Subcutaneous abdominal adipose tissue (tissue), 5 donors: ENCODE data around the gene TMEM143.
"Not testable (repeated sequence)": the region's sequence is repeated elsewhere in the genome, so short reads cannot be mapped to it uniquely, and the experiment has no call there.

Source experiments
- H3K27ac ChIP-seq: one replicate; pipeline ENCODE4 v1.7.0; 2013; ENCODE audit warnings: low read depth, mild to moderate bottlenecking, inconsistent platforms, low read length, moderate library complexity
- H3K27me3 ChIP-seq, 5 donors: one replicate each; pipeline ENCODE4 v1.7.0; 2013; ENCODE audit warnings: low read length in 5 of 5, inconsistent platforms in 1 of 5; ENCODE audit not compliant: control insufficient read depth in 5 of 5, insufficient read depth in 4 of 5
- H3K36me3 ChIP-seq, 5 donors: one replicate each; pipeline ENCODE4 v1.7.0; 2013; ENCODE audit warnings: low read length in 5 of 5; ENCODE audit not compliant: control insufficient read depth in 5 of 5, insufficient read depth in 5 of 5
- H3K4me1 ChIP-seq, 5 donors: one replicate each; pipeline ENCODE4 v1.7.0; 2013; ENCODE audit warnings: low read length in 5 of 5, mild to moderate bottlenecking in 3 of 5, moderate library complexity in 1 of 5; ENCODE audit not compliant: control insufficient read depth in 5 of 5, insufficient read depth in 5 of 5
- H3K4me3 ChIP-seq, 5 donors: one replicate each; pipeline ENCODE4 v1.7.0; 2013; ENCODE audit warnings: low read length in 5 of 5, low read depth in 1 of 5
- H3K9ac ChIP-seq, 5 donors: one replicate each; pipeline ENCODE4 v1.7.0; 2013; ENCODE audit warnings: low read length in 5 of 5, mild to moderate bottlenecking in 4 of 5, moderate library complexity in 3 of 5
- H3K9me3 ChIP-seq, 5 donors: one replicate each; pipeline ENCODE4 v1.7.0; 2013; ENCODE audit warnings: low read length in 5 of 5; ENCODE audit not compliant: control insufficient read depth in 5 of 5
- donor health status: healthy.
- donor health status: healthy.
- donor health status: healthy.
- donor health status: healthy.
- donor health status: healthy.

Gene TMEM143

GRCh38 chr19:48318286-48318987 is 45.3 kb downstream of the TMEM143 start:
- Histone ChIP-seq H3K27ac (no peak overlapping the region), H3K36me3 (no peaks in the 10 kb centered on the region), H3K4me3 (no peak overlapping the region), H3K27me3 (no peaks in the 10 kb centered on the region), H3K4me1 (peaks cover 0 to 30% (median 28%) of the 10 kb centered on the region in 5 donors), H3K9me3 (no peaks in the 10 kb centered on the region), H3K9ac (no peak overlapping the region)

- not testable (repeated sequence) for H3K4me3 ChIP-seq, H3K27me3 ChIP-seq, H3K9ac ChIP-seq, H3K36me3 ChIP-seq, H3K27ac ChIP-seq, H3K9me3 ChIP-seq
- peaks cover 0 to 26% (median 24%) of the 10 kb centered on the region in 5 donors for H3K4me1 ChIP-seq
These were observed 46.1 kb downstream of the TMEM143 start for GRCh38 chr19:48317708-48317960.

- Histone ChIP-seq H3K4me3 (no peak overlapping the region), H3K27ac (no peak overlapping the region)
These were observed 48.0 kb downstream of the TMEM143 start for GRCh38 chr19:48315712-48316111.

GRCh38 chr19:48311384-48311783 is 52.4 kb downstream of the TMEM143 start:
- no peak overlapping the region for H3K9ac ChIP-seq
- no peaks in the 10 kb centered on the region for H3K36me3 ChIP-seq
- peaks cover 0 to 3% (median 0%) of the 10 kb centered on the region in 5 donors for H3K27me3 ChIP-seq
- peaks cover 0 to 21% (median 7%) of the 10 kb centered on the region in 5 donors for H3K4me1 ChIP-seq
- no peak overlapping the region for H3K4me3 ChIP-seq
- H3K9me3 ChIP-seq, result no peaks in the 10 kb centered on the region
- no peak overlapping the region for H3K27ac ChIP-seq

More at GRCh38 chr19:48315712-48316111, 48.0 kb downstream of the TMEM143 start:
- Histone ChIP-seq H3K27me3 (no peaks in the 10 kb centered on the region), H3K9me3 (no peaks in the 10 kb centered on the region), H3K36me3 (no peaks in the 10 kb centered on the region), H3K9ac (no peak overlapping the region), H3K4me1 (peaks cover 0 to 9% (median 7%) of the 10 kb centered on the region in 5 donors)

GRCh38 chr19:48310227-48310626 is 53.5 kb downstream of the TMEM143 start:
- Histone ChIP-seq H3K4me1 (peaks cover 0 to 21% (median 7%) of the 10 kb centered on the region in 5 donors), H3K27me3 (peaks cover 0 to 3% (median 0%) of the 10 kb centered on the region in 5 donors), H3K9me3 (no peaks in the 10 kb centered on the region), H3K9ac (no peak overlapping the region), H3K36me3 (no peaks in the 10 kb centered on the region), H3K4me3 (no peak overlapping the region), H3K27ac (peak overlapping the region; percentile 33)

- H3K4me3 ChIP-seq, H3K27me3 ChIP-seq, H3K9ac ChIP-seq, H3K36me3 ChIP-seq, H3K9me3 ChIP-seq: not testable (repeated sequence)
- peaks cover 0 to 21% (median 7%) of the 10 kb centered on the region in 5 donors for H3K4me1 ChIP-seq
- peak overlapping the region; percentile 33 for H3K27ac ChIP-seq
These were observed 54.0 kb downstream of the TMEM143 start for GRCh38 chr19:48309731-48310130.

- no peaks in the 10 kb centered on the region for H3K36me3 ChIP-seq
- no peak overlapping the region for H3K4me3 ChIP-seq
- H3K4me1 ChIP-seq, result peaks cover 0 to 21% (median 7%) of the 10 kb centered on the region in 5 donors
- H3K9ac ChIP-seq, result no peak overlapping the region
- peaks cover 0 to 3% (median 0%) of the 10 kb centered on the region in 5 donors for H3K27me3 ChIP-seq
- no peaks in the 10 kb centered on the region for H3K9me3 ChIP-seq
- no peak overlapping the region for H3K27ac ChIP-seq
These were observed 54.8 kb downstream of the TMEM143 start for GRCh38 chr19:48308631-48309586.

GRCh38 chr19:48303866-48304265 is 59.9 kb downstream of the TMEM143 start:
- H3K27ac ChIP-seq, result no peak overlapping the region
- no peaks in the 10 kb centered on the region for H3K36me3 ChIP-seq
- H3K9ac ChIP-seq, result no peak overlapping the region
- H3K4me1 ChIP-seq, result peaks cover 0 to 6% (median 3%) of the 10 kb centered on the region in 5 donors
- no peak overlapping the region for H3K4me3 ChIP-seq
- H3K9me3 ChIP-seq, result no peaks in the 10 kb centered on the region
- peaks cover 0 to 6% (median 0%) of the 10 kb centered on the region in 5 donors for H3K27me3 ChIP-seq

GRCh38 chr19:48303367-48303766 is 60.4 kb downstream of the TMEM143 start:
- Histone ChIP-seq H3K4me1 (peaks cover 0 to under 1% (median 0%) of the 10 kb centered on the region in 5 donors), H3K9ac (no peak overlapping the region), H3K9me3 (no peaks in the 10 kb centered on the region), H3K27me3 (peaks cover 0 to 6% (median 0%) of the 10 kb centered on the region in 5 donors), H3K36me3 (no peaks in the 10 kb centered on the region), H3K27ac (no peak overlapping the region), H3K4me3 (no peak overlapping the region)

GRCh38 chr19:48302600-48302959 is 61.2 kb downstream of the TMEM143 start:
- Histone ChIP-seq H3K4me3 (no peak overlapping the region), H3K27ac (no peak overlapping the region), H3K27me3 (peaks cover 0 to 6% (median 0%) of the 10 kb centered on the region in 5 donors), H3K36me3 (no peaks in the 10 kb centered on the region), H3K9ac (no peak overlapping the region), H3K4me1 (no peaks in the 10 kb centered on the region), H3K9me3 (no peaks in the 10 kb centered on the region)
